HCEC 1CT (cell line): ENCODE data around the gene GAA.

Experiments
- DNase-seq: peaks from one replicate; pipeline ENCODE4 v3.0.0-alpha.2; 2017

GAA gene

GRCh38 chr17:80104956-80105375, 3.6 kb downstream of the GAA start:
- no peak for DNase-seq

GRCh38 chr17:80105762-80106161, 4.4 kb downstream of the GAA start:
- no peak for DNase-seq

GRCh38 chr17:80106176-80106575, 4.8 kb downstream of the GAA start:
- no peak for DNase-seq

GRCh38 chr17:80106751-80107150, 5.4 kb downstream of the GAA start:
- DNase-seq = no peak

GRCh38 chr17:80107231-80108021, 6.0 kb downstream of the GAA start:
- DNase-seq = no peak

- DNase-seq = no peak
These were observed 6.9 kb downstream of the GAA start for GRCh38 chr17:80108036-80108971.

- DNase-seq = no peak
These were observed 7.8 kb downstream of the GAA start for GRCh38 chr17:80109066-80109660.

- DNase-seq = no peak
These were observed 8.5 kb downstream of the GAA start for GRCh38 chr17:80109713-80110446.

- no peak for DNase-seq
These were observed 9.0 kb downstream of the GAA start for GRCh38 chr17:80110447-80110812.

- DNase-seq = no peak
These were observed 9.7 kb downstream of the GAA start for GRCh38 chr17:80110927-80111701.

- no peak for DNase-seq
These were observed 10.5 kb downstream of the GAA start for GRCh38 chr17:80111702-80112470.

- no peak for DNase-seq
These were observed 11.2 kb downstream of the GAA start for GRCh38 chr17:80112471-80113032.

- no peak for DNase-seq
These were observed 11.7 kb downstream of the GAA start for GRCh38 chr17:80113033-80113484.

- DNase-seq = no peak
These were observed 13.4 kb downstream of the GAA start for GRCh38 chr17:80114758-80115157.

GRCh38 chr17:80115159-80115558, 13.8 kb downstream of the GAA start:
- DNase-seq = no peak

- DNase-seq = no peak
These were observed 15.0 kb downstream of the GAA start for GRCh38 chr17:80116276-80116920.

GRCh38 chr17:80116921-80117380, 15.6 kb downstream of the GAA start:
- DNase-seq = no peak

GRCh38 chr17:80117491-80118401, 16.4 kb downstream of the GAA start:
- no peak for DNase-seq
